B cell (primary cell): ENCODE measurements around the gene TSC22D1.

ENCODE experiments used
- EZH2 ChIP-seq: IDR thresholded peaks from 2 replicates; pipeline ENCODE4 v1.6.1; 2012; ENCODE audit warnings: borderline replicate concordance, low read depth, mild to moderate bottlenecking, moderate library complexity, low read length; ENCODE audit not compliant: insufficient read depth, poor library complexity, severe bottlenecking
- TF ChIP-seq, protein P1 (sequence below): fragments of 200-600 bp; IDR thresholded peaks from one replicate; pipeline ENCODE4 v1.8.0; 2022; ENCODE audit warnings: antibody characterized with exemption, mild to moderate bottlenecking

- TF ChIP-seq, protein P1, sequence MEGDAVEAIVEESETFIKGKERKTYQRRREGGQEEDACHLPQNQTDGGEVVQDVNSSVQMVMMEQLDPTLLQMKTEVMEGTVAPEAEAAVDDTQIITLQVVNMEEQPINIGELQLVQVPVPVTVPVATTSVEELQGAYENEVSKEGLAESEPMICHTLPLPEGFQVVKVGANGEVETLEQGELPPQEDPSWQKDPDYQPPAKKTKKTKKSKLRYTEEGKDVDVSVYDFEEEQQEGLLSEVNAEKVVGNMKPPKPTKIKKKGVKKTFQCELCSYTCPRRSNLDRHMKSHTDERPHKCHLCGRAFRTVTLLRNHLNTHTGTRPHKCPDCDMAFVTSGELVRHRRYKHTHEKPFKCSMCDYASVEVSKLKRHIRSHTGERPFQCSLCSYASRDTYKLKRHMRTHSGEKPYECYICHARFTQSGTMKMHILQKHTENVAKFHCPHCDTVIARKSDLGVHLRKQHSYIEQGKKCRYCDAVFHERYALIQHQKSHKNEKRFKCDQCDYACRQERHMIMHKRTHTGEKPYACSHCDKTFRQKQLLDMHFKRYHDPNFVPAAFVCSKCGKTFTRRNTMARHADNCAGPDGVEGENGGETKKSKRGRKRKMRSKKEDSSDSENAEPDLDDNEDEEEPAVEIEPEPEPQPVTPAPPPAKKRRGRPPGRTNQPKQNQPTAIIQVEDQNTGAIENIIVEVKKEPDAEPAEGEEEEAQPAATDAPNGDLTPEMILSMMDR, result no peak
- TF ChIP-seq EZH2, result no peak
Observed at GRCh38 chr13:44385401-44385800, 190.7 kb downstream of the TSC22D1 start.
